ENCODE measurements around the gene VCP. TPM values are rescaled to one million over a fixed set of nuclear protein-coding genes. Genes with fewer than 3 reads are reported as not detected.

VCP gene
- total and polyA plus RNA-seq, 2 experiments from 2014 or later, result 130 to 408 TPM

DNA sequence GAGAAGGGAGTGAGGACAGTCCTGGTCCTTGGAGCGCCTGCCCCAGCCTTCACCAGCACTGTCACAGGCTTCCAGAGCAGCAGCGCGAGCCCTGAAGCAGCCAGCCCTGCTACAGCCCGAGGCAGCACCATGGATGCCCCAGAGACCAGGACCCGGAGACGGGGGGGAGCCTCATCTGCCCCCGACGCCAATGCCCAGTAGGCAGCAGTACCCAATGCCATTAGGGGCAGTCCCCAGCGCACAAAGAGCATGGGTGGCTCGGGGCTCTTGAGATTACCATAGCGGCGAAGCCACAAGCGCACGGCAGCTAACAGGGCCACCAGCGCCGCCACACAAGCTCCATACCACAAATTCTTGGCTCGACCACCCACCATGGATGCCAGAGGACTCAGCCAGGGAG is 19.1 kb upstream of the VCP start:
- H3K79me2 ChIP-seq (replicated peaks; ENCODE audit: insufficient read depth), result no peaks in the 10 kb centered on the region
- 0 out of 2 replicates have a peak, but pooled peaks cover 5% of the 10 kb centered on the region for H3F3A ChIP-seq (replicated peaks; ENCODE audit: low read depth)
- H3K27ac Mint-ChIP-seq, result no peak overlapping the region
- H3K27me3 Mint-ChIP-seq (ENCODE audit: insufficient read depth, low read depth, poor library complexity), result peaks cover 13% of the 10 kb centered on the region
- no peak for DNase-seq (ENCODE audit: low spot score)
- H3K36me3 Mint-ChIP-seq (ENCODE audit: low read depth), result peaks cover 41% of the 10 kb centered on the region
- H3K27ac ChIP-seq (ENCODE audit: low read depth), result no peak overlapping the region
- H3K9me2 ChIP-seq (ENCODE audit: insufficient read depth), result no peaks in the 10 kb centered on the region
- H3K4me3 Mint-ChIP-seq, result no peak overlapping the region
- no peaks in the 10 kb centered on the region for H4K20me1 ChIP-seq (replicated peaks; ENCODE audit: insufficient read depth)
- H3K4me1 ChIP-seq (ENCODE audit: insufficient read depth), result no peaks in the 10 kb centered on the region
- ATAC-seq, result no peak
- H3K4me1 Mint-ChIP-seq, result peaks cover 6% of the 10 kb centered on the region; the same call in 2 of the 3 replicates
- no peaks in the 10 kb centered on the region for H3K27me3 ChIP-seq (ENCODE audit: insufficient read depth)
- H2AFZ ChIP-seq, result no peak overlapping the region
- TF ChIP-seq EZH2 (IDR thresholded peaks at IDR 0.05; ENCODE audit: low read depth, unreplicated experiment), result no peak
- TF ChIP-seq STAT1 (IDR thresholded peaks at IDR 0.05; ENCODE audit: unreplicated experiment), result no peak
- no peak for TF ChIP-seq ZNF331 (CRISPR knock-in tag; IDR thresholded peaks at IDR 0.05; ENCODE audit: low read depth)
- TF ChIP-seq EZH2phosphoT487 (IDR thresholded peaks at IDR 0.05; ENCODE audit: unreplicated experiment), result no peak
- no peak for TF ChIP-seq CREB1 (CRISPR knock-in tag; IDR thresholded peaks at IDR 0.05; ENCODE audit: low read depth)
- TF ChIP-seq JUNB (IDR thresholded peaks at IDR 0.05; ENCODE audit: unreplicated experiment), result no peak
- TF ChIP-seq, protein P1, sequence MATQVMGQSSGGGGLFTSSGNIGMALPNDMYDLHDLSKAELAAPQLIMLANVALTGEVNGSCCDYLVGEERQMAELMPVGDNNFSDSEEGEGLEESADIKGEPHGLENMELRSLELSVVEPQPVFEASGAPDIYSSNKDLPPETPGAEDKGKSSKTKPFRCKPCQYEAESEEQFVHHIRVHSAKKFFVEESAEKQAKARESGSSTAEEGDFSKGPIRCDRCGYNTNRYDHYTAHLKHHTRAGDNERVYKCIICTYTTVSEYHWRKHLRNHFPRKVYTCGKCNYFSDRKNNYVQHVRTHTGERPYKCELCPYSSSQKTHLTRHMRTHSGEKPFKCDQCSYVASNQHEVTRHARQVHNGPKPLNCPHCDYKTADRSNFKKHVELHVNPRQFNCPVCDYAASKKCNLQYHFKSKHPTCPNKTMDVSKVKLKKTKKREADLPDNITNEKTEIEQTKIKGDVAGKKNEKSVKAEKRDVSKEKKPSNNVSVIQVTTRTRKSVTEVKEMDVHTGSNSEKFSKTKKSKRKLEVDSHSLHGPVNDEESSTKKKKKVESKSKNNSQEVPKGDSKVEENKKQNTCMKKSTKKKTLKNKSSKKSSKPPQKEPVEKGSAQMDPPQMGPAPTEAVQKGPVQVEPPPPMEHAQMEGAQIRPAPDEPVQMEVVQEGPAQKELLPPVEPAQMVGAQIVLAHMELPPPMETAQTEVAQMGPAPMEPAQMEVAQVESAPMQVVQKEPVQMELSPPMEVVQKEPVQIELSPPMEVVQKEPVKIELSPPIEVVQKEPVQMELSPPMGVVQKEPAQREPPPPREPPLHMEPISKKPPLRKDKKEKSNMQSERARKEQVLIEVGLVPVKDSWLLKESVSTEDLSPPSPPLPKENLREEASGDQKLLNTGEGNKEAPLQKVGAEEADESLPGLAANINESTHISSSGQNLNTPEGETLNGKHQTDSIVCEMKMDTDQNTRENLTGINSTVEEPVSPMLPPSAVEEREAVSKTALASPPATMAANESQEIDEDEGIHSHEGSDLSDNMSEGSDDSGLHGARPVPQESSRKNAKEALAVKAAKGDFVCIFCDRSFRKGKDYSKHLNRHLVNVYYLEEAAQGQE (IDR thresholded peaks at IDR 0.05; ENCODE audit: unreplicated experiment), result no peak
- TF ChIP-seq POLR2AphosphoS5 (IDR thresholded peaks at IDR 0.05; ENCODE audit: low read depth), result no peak
- TF ChIP-seq, protein P2, sequence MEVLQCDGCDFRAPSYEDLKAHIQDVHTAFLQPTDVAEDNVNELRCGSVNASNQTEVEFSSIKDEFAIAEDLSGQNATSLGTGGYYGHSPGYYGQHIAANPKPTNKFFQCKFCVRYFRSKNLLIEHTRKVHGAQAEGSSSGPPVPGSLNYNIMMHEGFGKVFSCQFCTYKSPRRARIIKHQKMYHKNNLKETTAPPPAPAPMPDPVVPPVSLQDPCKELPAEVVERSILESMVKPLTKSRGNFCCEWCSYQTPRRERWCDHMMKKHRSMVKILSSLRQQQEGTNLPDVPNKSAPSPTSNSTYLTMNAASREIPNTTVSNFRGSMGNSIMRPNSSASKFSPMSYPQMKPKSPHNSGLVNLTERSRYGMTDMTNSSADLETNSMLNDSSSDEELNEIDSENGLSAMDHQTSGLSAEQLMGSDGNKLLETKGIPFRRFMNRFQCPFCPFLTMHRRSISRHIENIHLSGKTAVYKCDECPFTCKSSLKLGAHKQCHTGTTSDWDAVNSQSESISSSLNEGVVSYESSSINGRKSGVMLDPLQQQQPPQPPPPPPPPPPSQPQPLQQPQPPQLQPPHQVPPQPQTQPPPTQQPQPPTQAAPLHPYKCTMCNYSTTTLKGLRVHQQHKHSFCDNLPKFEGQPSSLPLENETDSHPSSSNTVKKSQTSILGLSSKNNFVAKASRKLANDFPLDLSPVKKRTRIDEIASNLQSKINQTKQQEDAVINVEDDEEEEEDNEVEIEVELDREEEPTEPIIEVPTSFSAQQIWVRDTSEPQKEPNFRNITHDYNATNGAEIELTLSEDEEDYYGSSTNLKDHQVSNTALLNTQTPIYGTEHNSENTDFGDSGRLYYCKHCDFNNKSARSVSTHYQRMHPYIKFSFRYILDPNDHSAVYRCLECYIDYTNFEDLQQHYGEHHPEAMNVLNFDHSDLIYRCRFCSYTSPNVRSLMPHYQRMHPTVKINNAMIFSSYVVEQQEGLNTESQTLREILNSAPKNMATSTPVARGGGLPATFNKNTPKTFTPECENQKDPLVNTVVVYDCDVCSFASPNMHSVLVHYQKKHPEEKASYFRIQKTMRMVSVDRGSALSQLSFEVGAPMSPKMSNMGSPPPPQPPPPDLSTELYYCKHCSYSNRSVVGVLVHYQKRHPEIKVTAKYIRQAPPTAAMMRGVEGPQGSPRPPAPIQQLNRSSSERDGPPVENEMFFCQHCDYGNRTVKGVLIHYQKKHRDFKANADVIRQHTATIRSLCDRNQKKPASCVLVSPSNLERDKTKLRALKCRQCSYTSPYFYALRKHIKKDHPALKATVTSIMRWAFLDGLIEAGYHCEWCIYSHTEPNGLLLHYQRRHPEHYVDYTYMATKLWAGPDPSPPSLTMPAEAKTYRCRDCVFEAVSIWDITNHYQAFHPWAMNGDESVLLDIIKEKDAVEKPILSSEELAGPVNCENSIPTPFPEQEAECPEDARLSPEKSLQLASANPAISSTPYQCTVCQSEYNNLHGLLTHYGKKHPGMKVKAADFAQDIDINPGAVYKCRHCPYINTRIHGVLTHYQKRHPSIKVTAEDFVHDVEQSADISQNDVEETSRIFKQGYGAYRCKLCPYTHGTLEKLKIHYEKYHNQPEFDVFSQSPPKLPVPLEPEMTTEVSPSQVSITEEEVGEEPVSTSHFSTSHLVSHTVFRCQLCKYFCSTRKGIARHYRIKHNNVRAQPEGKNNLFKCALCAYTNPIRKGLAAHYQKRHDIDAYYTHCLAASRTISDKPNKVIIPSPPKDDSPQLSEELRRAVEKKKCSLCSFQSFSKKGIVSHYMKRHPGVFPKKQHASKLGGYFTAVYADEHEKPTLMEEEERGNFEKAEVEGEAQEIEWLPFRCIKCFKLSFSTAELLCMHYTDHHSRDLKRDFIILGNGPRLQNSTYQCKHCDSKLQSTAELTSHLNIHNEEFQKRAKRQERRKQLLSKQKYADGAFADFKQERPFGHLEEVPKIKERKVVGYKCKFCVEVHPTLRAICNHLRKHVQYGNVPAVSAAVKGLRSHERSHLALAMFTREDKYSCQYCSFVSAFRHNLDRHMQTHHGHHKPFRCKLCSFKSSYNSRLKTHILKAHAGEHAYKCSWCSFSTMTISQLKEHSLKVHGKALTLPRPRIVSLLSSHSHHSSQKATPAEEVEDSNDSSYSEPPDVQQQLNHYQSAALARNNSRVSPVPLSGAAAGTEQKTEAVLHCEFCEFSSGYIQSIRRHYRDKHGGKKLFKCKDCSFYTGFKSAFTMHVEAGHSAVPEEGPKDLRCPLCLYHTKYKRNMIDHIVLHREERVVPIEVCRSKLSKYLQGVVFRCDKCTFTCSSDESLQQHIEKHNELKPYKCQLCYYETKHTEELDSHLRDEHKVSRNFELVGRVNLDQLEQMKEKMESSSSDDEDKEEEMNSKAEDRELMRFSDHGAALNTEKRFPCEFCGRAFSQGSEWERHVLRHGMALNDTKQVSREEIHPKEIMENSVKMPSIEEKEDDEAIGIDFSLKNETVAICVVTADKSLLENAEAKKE (CRISPR knock-in tag; IDR thresholded peaks at IDR 0.05), result no peak
- no peak for TF ChIP-seq NANOG (IDR thresholded peaks at IDR 0.05; ENCODE audit: borderline replicate concordance)
- TF ChIP-seq, protein P3, sequence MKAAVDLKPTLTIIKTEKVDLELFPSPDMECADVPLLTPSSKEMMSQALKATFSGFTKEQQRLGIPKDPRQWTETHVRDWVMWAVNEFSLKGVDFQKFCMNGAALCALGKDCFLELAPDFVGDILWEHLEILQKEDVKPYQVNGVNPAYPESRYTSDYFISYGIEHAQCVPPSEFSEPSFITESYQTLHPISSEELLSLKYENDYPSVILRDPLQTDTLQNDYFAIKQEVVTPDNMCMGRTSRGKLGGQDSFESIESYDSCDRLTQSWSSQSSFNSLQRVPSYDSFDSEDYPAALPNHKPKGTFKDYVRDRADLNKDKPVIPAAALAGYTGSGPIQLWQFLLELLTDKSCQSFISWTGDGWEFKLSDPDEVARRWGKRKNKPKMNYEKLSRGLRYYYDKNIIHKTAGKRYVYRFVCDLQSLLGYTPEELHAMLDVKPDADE (IDR thresholded peaks at IDR 0.05), result no peak
- no peak for TF ChIP-seq ZNF114 (CRISPR knock-in tag; IDR thresholded peaks at IDR 0.05)
- TF ChIP-seq, protein P4, sequence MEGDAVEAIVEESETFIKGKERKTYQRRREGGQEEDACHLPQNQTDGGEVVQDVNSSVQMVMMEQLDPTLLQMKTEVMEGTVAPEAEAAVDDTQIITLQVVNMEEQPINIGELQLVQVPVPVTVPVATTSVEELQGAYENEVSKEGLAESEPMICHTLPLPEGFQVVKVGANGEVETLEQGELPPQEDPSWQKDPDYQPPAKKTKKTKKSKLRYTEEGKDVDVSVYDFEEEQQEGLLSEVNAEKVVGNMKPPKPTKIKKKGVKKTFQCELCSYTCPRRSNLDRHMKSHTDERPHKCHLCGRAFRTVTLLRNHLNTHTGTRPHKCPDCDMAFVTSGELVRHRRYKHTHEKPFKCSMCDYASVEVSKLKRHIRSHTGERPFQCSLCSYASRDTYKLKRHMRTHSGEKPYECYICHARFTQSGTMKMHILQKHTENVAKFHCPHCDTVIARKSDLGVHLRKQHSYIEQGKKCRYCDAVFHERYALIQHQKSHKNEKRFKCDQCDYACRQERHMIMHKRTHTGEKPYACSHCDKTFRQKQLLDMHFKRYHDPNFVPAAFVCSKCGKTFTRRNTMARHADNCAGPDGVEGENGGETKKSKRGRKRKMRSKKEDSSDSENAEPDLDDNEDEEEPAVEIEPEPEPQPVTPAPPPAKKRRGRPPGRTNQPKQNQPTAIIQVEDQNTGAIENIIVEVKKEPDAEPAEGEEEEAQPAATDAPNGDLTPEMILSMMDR (conservative IDR thresholded peaks at IDR 0.05; ENCODE audit: low read depth in 2 of 2), result no peak
- no peak overlapping the region for H3K4me2 ChIP-seq
- H3K36me3 ChIP-seq (ENCODE audit: insufficient read depth), result peaks cover 17% of the 10 kb centered on the region
- no peak overlapping the region for H3K4me3 ChIP-seq
- no peaks in the 10 kb centered on the region for H3K9me3 Mint-ChIP-seq
